Fibroblast of skin of scalp (primary cell): ENCODE measurements around the gene SAMD14.
A peak's percentile ranks its signal among the peaks of the same experiment; 100 is the strongest.
"Not testable (repeated sequence)": the region's sequence is repeated elsewhere in the genome, so short reads cannot be mapped to it uniquely, and the experiment has no call there.

Experiments
- DNase-seq: peaks from one replicate; pipeline ENCODE4 v3.0.0-alpha.2; 2013

SAMD14 gene

DNA sequence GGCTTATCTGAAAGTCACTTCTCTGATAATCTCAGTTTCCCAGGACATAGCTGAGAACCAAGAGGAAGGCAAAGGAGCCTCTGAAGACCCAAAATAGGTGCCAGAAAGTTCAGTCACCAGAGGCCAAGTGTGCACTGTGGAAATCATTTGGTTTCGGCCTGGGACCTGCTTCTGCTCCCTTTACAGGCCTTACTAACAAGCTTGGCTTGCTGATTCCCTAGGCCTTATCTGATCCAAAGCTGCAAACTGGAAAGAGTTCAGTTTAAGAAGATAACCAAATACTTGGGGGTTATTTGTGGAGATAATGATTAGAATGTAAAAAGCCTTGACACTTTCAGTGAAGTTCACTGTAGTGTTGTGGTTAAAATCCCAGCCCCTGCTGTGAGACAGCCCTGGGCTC, 57.0 kb downstream of the SAMD14 start:
- DNase-seq: no peak

DNA sequence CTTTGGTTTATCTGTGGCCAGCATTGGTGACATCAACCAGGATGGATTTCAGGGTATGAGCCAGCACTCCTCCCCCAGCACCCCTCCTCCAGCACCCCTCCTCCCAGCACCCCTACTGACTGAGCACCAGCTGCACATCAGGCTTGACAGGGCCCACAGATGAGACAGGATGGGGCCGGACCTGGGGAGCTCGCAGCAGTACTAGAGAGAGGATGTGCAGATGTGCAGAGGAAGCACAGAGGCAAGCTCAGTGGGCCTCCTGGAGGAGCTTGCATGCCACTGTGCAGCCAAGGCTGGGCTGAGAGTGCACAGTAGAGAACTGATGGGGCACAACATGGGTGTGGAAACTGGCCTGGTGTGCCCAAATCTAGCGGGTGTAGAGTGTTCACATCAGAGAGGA, 57.8 kb downstream of the SAMD14 start:
- DNase-seq: no peak

DNA sequence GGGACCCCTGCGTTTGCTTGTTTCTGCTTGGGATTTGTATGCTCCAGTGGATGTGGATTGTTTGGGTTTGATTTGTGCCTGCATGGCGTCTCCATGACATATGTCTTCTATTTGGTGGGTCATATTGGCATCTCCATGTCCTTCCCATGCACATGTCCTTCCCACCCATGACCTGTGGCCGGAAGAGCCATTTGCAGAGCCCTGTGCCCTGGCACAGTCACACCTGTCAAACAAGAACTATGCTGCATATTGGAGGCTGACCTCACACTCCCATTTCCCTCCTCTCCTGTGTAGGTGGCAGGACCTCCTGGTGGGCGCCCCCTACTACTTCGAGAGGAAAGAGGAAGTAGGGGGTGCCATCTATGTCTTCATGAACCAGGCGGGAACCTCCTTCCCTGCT, 58.3 kb downstream of the SAMD14 start:
- no peak for DNase-seq

DNA sequence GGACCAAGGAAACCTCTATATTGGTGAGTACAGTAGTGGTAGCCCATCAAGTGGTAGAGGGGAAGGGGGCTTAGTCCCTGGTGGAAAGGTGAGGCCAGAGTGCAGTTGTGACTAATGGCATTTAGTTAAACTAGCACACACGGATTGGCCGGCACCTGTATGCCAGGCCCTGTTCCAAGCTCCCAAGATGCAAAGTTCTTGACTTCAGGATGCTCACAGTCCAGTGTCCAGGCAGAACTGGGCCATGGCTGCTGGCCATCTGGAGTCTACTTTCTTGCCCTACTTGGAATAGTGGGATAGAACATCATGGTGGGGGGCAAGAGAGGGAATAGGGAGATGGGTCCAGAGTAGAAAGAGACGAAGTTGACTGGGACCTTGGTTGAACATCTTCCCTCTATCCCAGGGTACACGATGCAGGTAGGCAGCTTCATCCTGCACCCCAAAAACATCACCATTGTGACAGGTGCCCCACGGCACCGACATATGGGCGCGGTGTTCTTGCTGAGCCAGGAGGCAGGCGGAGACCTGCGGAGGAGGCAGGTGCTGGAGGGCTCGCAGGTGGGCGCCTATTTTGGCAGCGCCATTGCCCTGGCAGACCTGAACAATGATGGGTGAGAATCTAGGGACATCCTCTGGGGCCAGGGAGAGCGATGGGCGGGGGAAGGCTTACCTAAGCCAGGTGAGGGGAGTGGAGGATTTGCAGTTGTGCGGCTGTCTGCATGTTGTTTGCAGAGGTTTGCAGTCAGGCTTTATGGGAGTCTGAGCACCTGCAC, 58.9 kb downstream of the SAMD14 start:
- no peak for DNase-seq

DNA sequence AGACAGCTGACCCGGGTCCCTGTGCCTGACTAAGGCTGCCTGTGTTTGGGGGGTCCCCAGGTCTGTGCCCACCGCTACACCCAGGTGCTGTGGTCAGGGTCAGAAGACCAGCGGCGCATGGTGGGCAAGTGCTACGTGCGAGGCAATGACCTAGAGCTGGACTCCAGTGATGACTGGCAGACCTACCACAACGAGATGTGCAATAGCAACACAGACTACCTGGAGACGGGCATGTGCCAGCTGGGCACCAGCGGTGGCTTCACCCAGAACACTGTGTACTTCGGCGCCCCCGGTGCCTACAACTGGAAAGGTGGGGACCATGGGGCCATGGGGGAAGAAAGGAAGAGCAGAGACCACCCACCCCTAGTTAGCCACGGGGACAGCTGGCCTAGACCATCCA, 62.0 kb downstream of the SAMD14 start:
- no peak for DNase-seq

DNA sequence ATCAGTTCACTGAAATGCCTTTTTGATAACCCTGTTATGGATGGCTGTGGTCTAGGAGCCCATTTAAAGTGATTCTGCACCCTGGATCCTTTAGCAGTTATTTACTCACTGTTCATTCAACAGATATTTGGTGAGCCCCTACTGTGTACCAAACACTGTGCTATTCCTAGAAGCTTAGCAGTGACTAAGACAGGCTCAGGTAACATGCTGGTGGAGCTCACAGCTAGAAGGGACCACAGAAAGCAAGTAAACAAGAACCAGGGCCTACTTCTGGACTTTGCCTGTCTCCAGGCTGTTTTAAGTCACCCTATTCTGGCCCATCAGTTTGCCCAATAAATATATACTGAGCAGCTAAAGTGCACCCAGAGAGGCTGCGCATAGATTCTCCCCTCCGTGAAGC, 63.0 kb downstream of the SAMD14 start:
- no peak for DNase-seq

DNA sequence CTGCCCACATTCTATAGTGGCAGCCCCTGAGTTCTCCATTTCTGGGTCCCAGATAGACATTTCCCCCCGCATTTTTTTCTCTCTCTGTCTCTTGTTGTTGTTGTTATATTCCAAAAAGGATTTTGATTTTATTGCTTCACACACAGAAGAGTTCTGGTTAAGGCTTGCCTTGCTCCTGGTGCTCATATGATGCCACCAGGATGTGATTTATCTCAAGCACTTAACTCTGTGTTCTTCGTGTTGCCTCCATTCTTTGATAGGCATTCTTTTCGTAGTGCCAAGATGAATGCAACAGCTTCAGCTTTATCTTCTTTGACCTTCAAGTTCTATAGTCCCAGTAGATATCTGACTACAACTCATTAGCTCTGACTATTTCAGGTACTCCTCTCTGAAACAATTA, 64.9 kb downstream of the SAMD14 start:
- DNase-seq: no peak

DNA sequence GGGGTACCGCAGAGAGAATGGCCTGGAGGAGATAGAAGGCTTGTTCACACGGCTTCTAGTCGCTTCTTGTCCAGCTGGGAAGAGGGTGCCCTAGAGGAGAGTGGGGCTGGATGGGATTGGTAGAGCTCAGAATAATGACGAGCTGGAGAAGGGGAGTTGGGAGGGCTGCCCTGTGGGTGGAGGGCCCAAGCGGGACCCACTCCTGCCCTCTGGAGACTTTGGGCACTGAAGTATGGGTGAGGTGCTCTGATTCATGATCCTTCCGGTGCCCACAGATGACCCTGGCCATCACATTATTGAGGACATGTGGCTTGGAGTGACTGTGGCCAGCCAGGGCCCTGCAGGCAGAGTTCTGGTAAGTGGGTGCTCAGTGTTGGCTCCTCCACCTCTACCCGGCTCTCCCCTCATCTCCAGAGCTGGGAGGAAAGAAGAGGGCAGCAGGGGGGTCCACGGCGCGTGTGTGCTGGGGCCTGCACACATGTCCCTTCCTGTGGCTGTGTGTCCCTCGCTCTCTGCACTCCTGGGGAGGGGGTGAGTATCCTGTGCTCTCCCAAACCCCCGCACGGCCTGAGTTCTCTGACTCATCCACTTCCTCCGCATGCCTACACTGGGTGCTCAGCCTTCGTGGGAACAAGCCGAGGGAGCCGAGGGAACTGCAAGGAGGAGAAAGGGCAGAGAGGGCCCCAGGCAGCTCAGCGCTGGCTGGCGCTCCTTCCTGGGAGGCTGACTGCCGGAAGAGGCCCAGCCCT, 65.5 kb downstream of the SAMD14 start:
- peak; percentile 97 for DNase-seq

DNA sequence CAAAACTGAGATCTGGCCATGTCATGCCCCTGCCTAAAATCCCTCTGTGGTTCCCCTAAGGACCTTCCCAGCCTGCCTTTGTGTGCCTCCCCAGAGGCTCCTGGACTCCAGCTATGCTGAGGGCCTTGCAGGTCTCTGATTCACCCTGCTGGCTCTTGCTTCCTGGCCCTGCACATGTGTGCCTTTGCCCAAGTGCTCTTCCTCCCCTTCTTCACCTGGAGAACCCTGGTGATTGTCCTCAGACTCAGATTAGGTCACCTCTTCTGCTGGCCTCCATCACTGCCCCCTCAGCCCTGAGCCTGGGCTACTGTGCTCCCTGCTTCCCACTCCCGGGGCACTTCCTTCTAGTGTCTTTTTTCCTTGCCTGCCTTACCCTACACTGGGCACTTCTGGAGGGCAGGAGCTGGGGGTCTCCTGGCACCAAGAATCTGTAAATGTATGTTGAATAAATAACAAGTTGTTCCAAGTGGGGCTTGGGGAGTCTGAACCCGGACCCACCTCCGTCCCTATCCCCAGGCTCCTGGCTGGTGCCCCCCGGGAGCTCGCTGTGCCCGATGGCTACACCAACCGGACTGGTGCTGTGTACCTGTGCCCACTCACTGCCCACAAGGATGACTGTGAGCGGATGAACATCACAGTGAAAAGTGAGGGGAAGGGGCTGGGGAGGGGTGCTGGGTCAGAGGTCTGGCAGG, 66.3 kb downstream of the SAMD14 start:
- no peak for DNase-seq

DNA sequence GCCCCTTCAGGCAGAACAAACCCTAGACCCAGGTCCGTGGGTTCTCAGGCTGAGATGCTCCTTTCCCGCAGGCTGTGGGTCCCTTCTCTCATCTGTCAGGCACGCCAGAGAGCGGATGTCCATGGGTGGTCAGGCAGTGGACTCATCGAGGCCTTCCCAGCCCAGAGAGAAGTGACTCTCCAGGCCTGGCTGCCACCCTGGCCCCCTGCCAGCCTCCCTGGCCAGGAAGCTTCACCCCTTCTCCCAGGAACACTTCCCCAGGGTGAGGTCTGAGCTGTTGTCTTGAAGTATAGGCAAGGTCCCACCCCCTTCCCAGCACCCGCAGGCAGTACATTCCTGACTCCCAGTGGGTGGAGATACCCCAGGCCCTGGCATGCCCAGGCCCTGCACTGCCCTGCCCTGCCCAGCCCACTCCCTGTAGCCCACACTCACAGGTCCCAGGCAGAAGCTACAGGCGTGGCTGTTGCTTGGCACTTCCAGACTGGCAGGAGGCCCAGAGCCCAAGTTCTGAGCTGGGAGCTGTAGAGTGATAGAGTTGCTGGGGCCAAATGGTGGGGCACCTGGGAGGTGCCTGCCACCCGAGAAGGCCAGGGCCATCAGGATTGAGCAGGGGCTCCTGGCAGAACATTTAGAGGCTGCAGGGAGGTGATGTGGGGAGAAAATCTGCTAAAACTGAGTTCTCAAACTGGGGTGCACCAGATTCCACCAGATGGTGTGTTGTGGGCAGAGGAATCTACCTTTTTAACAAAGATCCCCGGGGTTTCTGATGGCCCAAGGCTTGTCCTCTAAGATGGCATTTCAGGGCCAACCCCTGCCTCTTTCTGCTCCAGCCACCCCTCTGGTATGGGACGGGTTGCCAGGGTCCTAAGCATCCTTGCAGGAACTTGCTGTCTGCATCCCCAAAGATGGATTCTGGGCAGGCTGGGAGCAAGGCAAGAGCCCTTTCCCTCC, 67.4 kb downstream of the SAMD14 start:
- peak; percentile 82 for DNase-seq

DNA sequence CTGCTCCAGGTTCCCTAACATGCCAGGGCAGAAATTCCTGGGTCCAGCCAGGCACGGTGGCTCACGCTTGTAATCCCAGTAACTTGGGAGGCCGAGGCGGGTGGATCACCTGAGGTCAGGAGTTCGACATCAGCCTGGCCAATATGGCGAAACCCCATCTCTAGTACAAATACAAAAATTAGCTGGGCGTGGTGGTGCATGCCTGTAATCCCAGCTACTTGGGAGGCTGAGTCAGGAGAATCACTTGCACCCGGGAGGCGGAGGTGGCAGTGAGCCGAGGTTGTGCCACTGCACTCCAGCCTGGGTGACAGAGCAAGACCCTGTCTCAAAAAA, 68.3 kb downstream of the SAMD14 start:
- DNase-seq: not testable (repeated sequence)

DNA sequence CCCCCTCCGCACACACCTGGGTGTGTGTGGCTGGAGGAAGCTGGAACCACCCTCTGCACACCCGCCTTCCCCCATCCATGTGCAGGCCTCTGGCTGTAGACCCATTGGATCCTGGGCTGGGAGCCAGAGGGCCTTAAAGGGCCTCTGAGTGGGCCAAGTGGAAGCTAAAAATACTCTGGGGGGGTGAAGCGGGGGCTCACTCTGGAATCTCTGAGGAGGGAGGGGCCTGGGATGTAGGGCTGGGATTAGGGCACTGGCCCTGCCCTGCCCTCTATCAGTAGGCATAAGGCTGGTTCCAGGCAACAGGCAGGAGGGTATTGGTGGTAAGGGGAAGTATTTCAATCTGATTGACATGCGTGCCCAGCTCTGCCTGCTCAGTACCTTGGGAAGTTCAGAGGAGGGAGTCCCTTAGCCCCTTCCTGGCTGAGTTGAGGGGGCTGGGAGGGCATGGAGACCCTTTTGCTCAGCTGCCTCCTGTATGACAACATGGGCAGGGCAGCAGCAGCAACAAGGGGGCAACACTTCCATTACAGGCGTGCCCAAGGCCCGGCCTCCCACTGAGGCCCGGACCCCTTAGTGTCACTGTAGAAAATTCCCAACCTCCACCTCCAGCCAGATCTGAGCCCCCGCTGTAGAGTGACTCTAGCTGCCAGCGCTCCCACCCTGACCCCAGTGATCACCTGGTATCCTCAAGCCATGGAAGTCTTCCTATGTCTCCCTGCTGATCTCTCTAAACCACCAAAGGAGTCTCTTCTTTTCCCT, 68.8 kb downstream of the SAMD14 start:
- DNase-seq: peak; percentile 79
